Neural progenitor cell (in vitro differentiated cells): Measurements from ENCODE around the gene RINL.

ENCODE experiments used
- EZH2 ChIP-seq: fragments of 200-600 bp; sonication (generic); IDR thresholded peaks from 2 replicates; pipeline ENCODE4 v1.6.1; 2017; ENCODE audit warnings: antibody characterized with exemption, mild to moderate bottlenecking, moderate library complexity
- TF ChIP-seq, protein P1 (sequence below): fragments of 200-600 bp; sonication (generic); IDR thresholded peaks from 2 replicates; pipeline ENCODE4 v1.5.1; 2017; ENCODE audit warnings: antibody characterized with exemption, mild to moderate bottlenecking

- TF ChIP-seq, protein P1, sequence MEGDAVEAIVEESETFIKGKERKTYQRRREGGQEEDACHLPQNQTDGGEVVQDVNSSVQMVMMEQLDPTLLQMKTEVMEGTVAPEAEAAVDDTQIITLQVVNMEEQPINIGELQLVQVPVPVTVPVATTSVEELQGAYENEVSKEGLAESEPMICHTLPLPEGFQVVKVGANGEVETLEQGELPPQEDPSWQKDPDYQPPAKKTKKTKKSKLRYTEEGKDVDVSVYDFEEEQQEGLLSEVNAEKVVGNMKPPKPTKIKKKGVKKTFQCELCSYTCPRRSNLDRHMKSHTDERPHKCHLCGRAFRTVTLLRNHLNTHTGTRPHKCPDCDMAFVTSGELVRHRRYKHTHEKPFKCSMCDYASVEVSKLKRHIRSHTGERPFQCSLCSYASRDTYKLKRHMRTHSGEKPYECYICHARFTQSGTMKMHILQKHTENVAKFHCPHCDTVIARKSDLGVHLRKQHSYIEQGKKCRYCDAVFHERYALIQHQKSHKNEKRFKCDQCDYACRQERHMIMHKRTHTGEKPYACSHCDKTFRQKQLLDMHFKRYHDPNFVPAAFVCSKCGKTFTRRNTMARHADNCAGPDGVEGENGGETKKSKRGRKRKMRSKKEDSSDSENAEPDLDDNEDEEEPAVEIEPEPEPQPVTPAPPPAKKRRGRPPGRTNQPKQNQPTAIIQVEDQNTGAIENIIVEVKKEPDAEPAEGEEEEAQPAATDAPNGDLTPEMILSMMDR = no peak
- TF ChIP-seq EZH2 = no peak
Observed at GRCh38 chr19:38853214-38853613, 24.9 kb downstream of the RINL start.
